ENCODE measurements around the gene SCN1B.

- no peak for TF ChIP-seq EP300 (IDR thresholded peaks at IDR 0.05)
- no peak for TF ChIP-seq SMC3 (IDR thresholded peaks at IDR 0.05)
- TF ChIP-seq ZNF302 (CRISPR knock-in tag; IDR thresholded peaks at IDR 0.05): no peak
- no peak for TF ChIP-seq ESRRA (IDR thresholded peaks at IDR 0.05; ENCODE audit: borderline replicate concordance, low read length)
- TF ChIP-seq, protein P1, sequence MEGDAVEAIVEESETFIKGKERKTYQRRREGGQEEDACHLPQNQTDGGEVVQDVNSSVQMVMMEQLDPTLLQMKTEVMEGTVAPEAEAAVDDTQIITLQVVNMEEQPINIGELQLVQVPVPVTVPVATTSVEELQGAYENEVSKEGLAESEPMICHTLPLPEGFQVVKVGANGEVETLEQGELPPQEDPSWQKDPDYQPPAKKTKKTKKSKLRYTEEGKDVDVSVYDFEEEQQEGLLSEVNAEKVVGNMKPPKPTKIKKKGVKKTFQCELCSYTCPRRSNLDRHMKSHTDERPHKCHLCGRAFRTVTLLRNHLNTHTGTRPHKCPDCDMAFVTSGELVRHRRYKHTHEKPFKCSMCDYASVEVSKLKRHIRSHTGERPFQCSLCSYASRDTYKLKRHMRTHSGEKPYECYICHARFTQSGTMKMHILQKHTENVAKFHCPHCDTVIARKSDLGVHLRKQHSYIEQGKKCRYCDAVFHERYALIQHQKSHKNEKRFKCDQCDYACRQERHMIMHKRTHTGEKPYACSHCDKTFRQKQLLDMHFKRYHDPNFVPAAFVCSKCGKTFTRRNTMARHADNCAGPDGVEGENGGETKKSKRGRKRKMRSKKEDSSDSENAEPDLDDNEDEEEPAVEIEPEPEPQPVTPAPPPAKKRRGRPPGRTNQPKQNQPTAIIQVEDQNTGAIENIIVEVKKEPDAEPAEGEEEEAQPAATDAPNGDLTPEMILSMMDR (IDR thresholded peaks at IDR 0.05): no peak
- TF ChIP-seq POLR2A (IDR thresholded peaks at IDR 0.05; ENCODE audit: low read length): no peak
- TF ChIP-seq HOXB5 (CRISPR knock-in tag; IDR thresholded peaks at IDR 0.05): no peak
- no peak for TF ChIP-seq KDM5A (IDR thresholded peaks at IDR 0.05)
- no peak for TF ChIP-seq FOSL2 (IDR thresholded peaks at IDR 0.05)
- TF ChIP-seq FOSL2 (CRISPR knock-in tag; IDR thresholded peaks at IDR 0.05): no peak
- TF ChIP-seq HMGXB4 (CRISPR knock-in tag; IDR thresholded peaks at IDR 0.05; ENCODE audit: borderline replicate concordance): no peak
These were observed 21.4 kb upstream of the SCN1B start for GRCh38 chr19:35008891-35009341.
